ENCODE results near the gene LRRIQ3. TPM values are rescaled to one million over a fixed set of nuclear protein-coding genes. Genes with fewer than 3 reads are reported as not detected.
A peak's percentile ranks its signal among the peaks of the same experiment; 100 is the strongest.

LRRIQ3 gene
- total RNA-seq, 1 experiment from 2014 or later = 0.95 TPM

DNA sequence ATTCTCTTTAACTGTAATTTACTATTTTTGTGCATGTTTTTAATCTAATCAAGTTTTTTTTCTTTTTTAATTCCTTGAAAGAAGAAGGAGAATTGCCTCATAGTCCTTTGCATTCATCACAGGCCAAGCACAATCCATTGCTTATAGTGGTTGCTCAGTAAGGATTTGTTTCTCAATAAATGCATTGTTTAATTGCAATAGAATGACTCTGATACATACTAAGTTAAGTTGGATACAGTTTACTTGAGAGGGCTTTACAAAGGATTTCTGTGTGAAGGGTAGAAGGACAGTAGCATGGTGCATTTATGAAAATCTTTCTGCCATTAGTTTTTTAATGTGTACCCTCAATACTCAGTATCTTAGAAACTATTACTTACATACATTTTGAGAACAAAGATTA is 186.2 kb downstream of the LRRIQ3 start:
- ATAC-seq = no peak
- Histone ChIP-seq H3K36me3 (ENCODE audit: low read depth, low read length) (no peaks in the 10 kb centered on the region), H3K27me3 (ENCODE audit: low read length) (no peaks in the 10 kb centered on the region), H3K9me3 (ENCODE audit: low read length) (no peaks in the 10 kb centered on the region), H3K4me1 (ENCODE audit: insufficient read depth, low read length) (no peaks in the 10 kb centered on the region), H3K4me3 (ENCODE audit: low read length) (no peak overlapping the region), H3F3A (ENCODE audit: low read length, unreplicated experiment) (no peaks in the 10 kb centered on the region), H3K9ac (ENCODE audit: low read length) (no peak overlapping the region), H2AFZ (ENCODE audit: low read length) (no peak overlapping the region), H3K79me2 (ENCODE audit: low read length) (no peaks in the 10 kb centered on the region), H3K4me2 (ENCODE audit: low read length) (no peak overlapping the region), H4K20me1 (ENCODE audit: low read length) (no peaks in the 10 kb centered on the region), H3K9me2 (replicated peaks; ENCODE audit: low read length) (no peaks in the 10 kb centered on the region), H3K27ac (ENCODE audit: low read length) (no peak overlapping the region)
- intact Hi-C loops (cut with micrococcal nuclease) = no loop called here
- DNase-seq = no peak
- ChIA-PET POLR2A (ENCODE audit: unreplicated experiment) (no interaction called here), CTCF (no interaction called here)
- no peak for TF ChIP-seq EZH2phosphoT487 (IDR thresholded peaks at IDR 0.05; ENCODE audit: borderline replicate concordance, low read length)
- no peak for TF ChIP-seq EZH2 (IDR thresholded peaks at IDR 0.05; ENCODE audit: low read length, unreplicated experiment)
- no peak for TF ChIP-seq CTCF (conservative IDR thresholded peaks at IDR 0.05; ENCODE audit: low read depth, low read length)
- BruUV-seq (replicated peaks) = no TSS peak

DNA sequence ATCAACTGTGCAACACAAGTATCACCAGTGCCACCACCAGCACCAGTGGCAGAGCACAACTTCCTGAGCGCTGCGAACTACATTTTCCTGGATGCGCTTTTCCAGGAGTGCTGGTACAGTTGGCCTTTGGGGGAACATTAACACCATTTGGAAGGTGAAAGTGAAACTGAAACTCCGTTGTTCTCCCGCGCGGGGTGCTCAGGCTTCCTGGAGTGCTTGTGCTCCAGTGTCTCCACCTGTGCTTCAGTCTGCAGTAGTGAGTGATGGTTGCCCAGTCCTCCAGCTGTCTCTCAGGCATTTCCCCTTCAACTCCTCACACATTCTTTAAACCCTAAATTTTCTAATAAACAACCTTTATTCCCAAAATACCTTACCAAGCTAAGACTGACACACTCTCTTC is 187.8 kb downstream of the LRRIQ3 start:
- intact Hi-C loops (cut with micrococcal nuclease) = no loop called here
- no peaks in the 10 kb centered on the region for H3K36me3 ChIP-seq (ENCODE audit: low read depth, low read length)
- POLR2A ChIA-PET (ENCODE audit: unreplicated experiment) = no interaction called here
- H3K9ac ChIP-seq (ENCODE audit: low read length) = no peak overlapping the region
- no peaks in the 10 kb centered on the region for H4K20me1 ChIP-seq (ENCODE audit: low read length)
- no peaks in the 10 kb centered on the region for H3K27me3 ChIP-seq (ENCODE audit: low read length)
- peak overlapping the region; percentile 77 for H3K4me2 ChIP-seq (ENCODE audit: low read length)
- DNase-seq (peak; percentile 14), ATAC-seq (peak; percentile 54; the same call in 1 of the 2 replicates)
- H3K9me3 ChIP-seq (ENCODE audit: low read length) = no peaks in the 10 kb centered on the region
- H3K9me2 ChIP-seq (replicated peaks; ENCODE audit: low read length) = no peaks in the 10 kb centered on the region
- no peaks in the 10 kb centered on the region for H3K79me2 ChIP-seq (ENCODE audit: low read length)
- no peaks in the 10 kb centered on the region for H3K4me1 ChIP-seq (ENCODE audit: insufficient read depth, low read length)
- TF ChIP-seq CTCF (conservative IDR thresholded peaks at IDR 0.05; ENCODE audit: low read depth, low read length) (no peak), EZH2 (IDR thresholded peaks at IDR 0.05; ENCODE audit: low read length, unreplicated experiment) (no peak), EZH2phosphoT487 (IDR thresholded peaks at IDR 0.05; ENCODE audit: borderline replicate concordance, low read length) (no peak)
- peak overlapping the region; percentile 65 for H3K4me3 ChIP-seq (ENCODE audit: low read length)
- CTCF ChIA-PET = no interaction called here
- H3K27ac ChIP-seq (ENCODE audit: low read length) = no peak overlapping the region
- no TSS peak for BruUV-seq (replicated peaks)
- no peaks in the 10 kb centered on the region for H3F3A ChIP-seq (ENCODE audit: low read length, unreplicated experiment)
- H2AFZ ChIP-seq (ENCODE audit: low read length) = peak overlapping the region; percentile 64

DNA sequence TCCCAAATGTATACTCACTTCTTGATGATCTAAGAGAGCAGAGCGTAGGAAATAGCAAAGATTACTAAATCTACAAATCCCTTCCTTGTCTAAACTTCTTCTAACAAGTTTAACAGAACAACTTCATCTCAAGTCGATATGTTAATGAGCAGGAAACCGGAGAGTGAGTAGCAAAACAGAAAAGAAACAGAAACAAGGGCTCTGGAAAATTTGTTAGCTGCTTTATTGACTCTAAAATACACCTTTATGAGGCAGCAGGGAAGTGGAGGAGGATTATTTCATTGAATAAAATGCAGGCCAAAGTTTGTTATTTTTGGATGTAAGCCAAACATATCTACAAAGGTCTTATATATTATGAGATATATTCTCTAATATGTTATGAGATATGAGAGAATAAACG is 192.4 kb downstream of the LRRIQ3 start:
- no peaks in the 10 kb centered on the region for H3F3A ChIP-seq (ENCODE audit: low read length, unreplicated experiment)
- CTCF ChIA-PET = no interaction called here
- H4K20me1 ChIP-seq (ENCODE audit: low read length) = no peaks in the 10 kb centered on the region
- DNase-seq = no peak
- no peak overlapping the region for H3K4me3 ChIP-seq (ENCODE audit: low read length)
- no peaks in the 10 kb centered on the region for H3K27me3 ChIP-seq (ENCODE audit: low read length)
- ATAC-seq = no peak
- POLR2A ChIA-PET (ENCODE audit: unreplicated experiment) = no interaction called here
- no TSS peak for BruUV-seq (replicated peaks)
- TF ChIP-seq CTCF (conservative IDR thresholded peaks at IDR 0.05; ENCODE audit: low read depth, low read length) (no peak), EZH2phosphoT487 (IDR thresholded peaks at IDR 0.05; ENCODE audit: borderline replicate concordance, low read length) (no peak), EZH2 (IDR thresholded peaks at IDR 0.05; ENCODE audit: low read length, unreplicated experiment) (no peak)
- no peak overlapping the region for H3K27ac ChIP-seq (ENCODE audit: low read length)
- intact Hi-C loops (cut with micrococcal nuclease) = no loop called here
- H3K9me3 ChIP-seq (ENCODE audit: low read length) = no peaks in the 10 kb centered on the region
- H2AFZ ChIP-seq (ENCODE audit: low read length) = no peak overlapping the region
- H3K4me1 ChIP-seq (ENCODE audit: insufficient read depth, low read length) = no peaks in the 10 kb centered on the region
- H3K79me2 ChIP-seq (ENCODE audit: low read length) = no peaks in the 10 kb centered on the region
- no peak overlapping the region for H3K4me2 ChIP-seq (ENCODE audit: low read length)
- no peaks in the 10 kb centered on the region for H3K9me2 ChIP-seq (replicated peaks; ENCODE audit: low read length)
- H3K9ac ChIP-seq (ENCODE audit: low read length) = no peak overlapping the region
- no peaks in the 10 kb centered on the region for H3K36me3 ChIP-seq (ENCODE audit: low read depth, low read length)
